Measurements from ENCODE around the gene COA5. TPM values are rescaled to one million over a fixed set of nuclear protein-coding genes. Genes with fewer than 3 reads are reported as not detected.

The COA5 gene
- total RNA-seq, 4 donors from 2014 or later: 18.4 to 32.7 (median 27.2) TPM

- no peak overlapping the region for H3K27ac ChIP-seq
- TF ChIP-seq, protein P1, sequence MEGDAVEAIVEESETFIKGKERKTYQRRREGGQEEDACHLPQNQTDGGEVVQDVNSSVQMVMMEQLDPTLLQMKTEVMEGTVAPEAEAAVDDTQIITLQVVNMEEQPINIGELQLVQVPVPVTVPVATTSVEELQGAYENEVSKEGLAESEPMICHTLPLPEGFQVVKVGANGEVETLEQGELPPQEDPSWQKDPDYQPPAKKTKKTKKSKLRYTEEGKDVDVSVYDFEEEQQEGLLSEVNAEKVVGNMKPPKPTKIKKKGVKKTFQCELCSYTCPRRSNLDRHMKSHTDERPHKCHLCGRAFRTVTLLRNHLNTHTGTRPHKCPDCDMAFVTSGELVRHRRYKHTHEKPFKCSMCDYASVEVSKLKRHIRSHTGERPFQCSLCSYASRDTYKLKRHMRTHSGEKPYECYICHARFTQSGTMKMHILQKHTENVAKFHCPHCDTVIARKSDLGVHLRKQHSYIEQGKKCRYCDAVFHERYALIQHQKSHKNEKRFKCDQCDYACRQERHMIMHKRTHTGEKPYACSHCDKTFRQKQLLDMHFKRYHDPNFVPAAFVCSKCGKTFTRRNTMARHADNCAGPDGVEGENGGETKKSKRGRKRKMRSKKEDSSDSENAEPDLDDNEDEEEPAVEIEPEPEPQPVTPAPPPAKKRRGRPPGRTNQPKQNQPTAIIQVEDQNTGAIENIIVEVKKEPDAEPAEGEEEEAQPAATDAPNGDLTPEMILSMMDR (IDR thresholded peaks at IDR 0.05): no peak
- no peak for TF ChIP-seq POLR2A (IDR thresholded peaks at IDR 0.05)
- H3K9me3 ChIP-seq: no peaks in the 10 kb centered on the region
- DNase-seq: peak in 1 of 3 donors; percentile 7
- H3K4me1 ChIP-seq: no peaks in the 10 kb centered on the region
- no peak overlapping the region for H3K4me3 ChIP-seq
- no peaks in the 10 kb centered on the region for H3K27me3 ChIP-seq
- peaks cover 0 to 47% (median 0%) of the 10 kb centered on the region in 3 donors for H3K36me3 ChIP-seq
Observed at GRCh38 chr2:98583276-98583675, 25.0 kb downstream of the COA5 start.

GRCh38 chr2:98582523-98582922 is 25.8 kb downstream of the COA5 start:
- Histone ChIP-seq H3K9me3 (no peaks in the 10 kb centered on the region), H3K4me3 (no peak overlapping the region), H3K27me3 (no peaks in the 10 kb centered on the region), H3K36me3 (peaks cover 0 to 53% (median 0%) of the 10 kb centered on the region in 3 donors), H3K27ac (no peak overlapping the region), H3K4me1 (no peaks in the 10 kb centered on the region)
- DNase-seq: no peak
- TF ChIP-seq, protein P1 (IDR thresholded peaks at IDR 0.05): no peak
- TF ChIP-seq POLR2A (IDR thresholded peaks at IDR 0.05): no peak

DNA sequence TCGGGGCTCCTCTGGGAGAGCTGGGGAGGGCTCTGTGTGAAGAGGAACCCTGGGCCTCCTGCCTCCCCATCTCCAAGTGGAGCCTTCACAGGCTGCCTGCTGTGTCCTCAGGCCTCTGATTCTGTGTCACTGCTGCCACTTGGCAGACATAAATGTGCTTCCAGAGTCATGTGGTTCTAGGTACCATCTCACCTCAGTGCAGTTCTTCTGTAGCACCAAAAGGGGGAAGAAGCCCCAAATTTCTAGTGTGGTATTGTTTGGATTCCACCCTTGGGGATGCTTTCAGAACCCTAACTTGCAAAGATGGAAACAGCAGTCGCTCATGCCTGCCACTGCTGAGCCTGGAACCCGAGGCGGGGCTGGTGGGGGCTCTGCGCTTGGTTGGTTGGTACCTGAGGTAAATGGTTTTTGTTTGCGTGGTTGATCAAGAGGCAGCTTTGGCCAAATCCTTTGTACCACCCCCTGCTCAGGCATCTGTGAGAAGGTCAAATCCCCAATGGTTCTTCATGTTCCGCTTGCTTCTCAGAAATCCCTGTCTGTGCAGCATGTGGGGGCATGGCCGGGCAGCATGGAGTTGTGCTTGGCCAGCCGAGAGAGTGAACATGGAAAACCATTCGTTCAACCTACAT is 27.5 kb downstream of the COA5 start:
- Histone ChIP-seq H3K27ac (no peak overlapping the region), H3K4me3 (no peak overlapping the region), H3K9me3 (no peaks in the 10 kb centered on the region), H3K36me3 (peaks cover 0 to 66% (median 0%) of the 10 kb centered on the region in 3 donors), H3K27me3 (no peaks in the 10 kb centered on the region), H3K4me1 (no peaks in the 10 kb centered on the region)
- no peak for DNase-seq
- no peak for TF ChIP-seq POLR2A (IDR thresholded peaks at IDR 0.05)
- TF ChIP-seq, protein P1 (IDR thresholded peaks at IDR 0.05): no peak

DNA sequence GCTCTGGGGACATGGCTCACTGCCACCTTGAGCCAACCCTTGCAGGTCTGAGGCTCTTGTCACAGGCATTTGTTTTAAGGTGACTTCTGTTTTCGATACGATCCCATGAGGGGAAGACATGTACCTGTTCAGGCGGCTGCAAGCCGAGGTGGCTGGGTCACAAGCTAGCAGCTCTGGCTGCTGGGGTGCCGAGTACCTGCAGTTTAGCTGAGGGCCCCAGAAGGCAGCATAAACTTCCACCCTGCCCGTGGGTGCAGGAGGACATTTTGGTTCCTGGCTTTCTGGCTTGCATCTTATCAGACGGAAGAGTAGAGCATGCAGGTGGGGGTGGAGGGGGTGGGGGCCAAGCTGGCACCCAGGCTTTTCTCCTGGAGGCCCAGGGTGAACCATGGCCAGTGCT is 28.4 kb downstream of the COA5 start:
- no peak for TF ChIP-seq POLR2A (IDR thresholded peaks at IDR 0.05)
- TF ChIP-seq, protein P1 (IDR thresholded peaks at IDR 0.05): no peak

GRCh38 chr2:98578231-98578630 is 30.1 kb downstream of the COA5 start:
- Histone ChIP-seq H3K9me3 (no peaks in the 10 kb centered on the region), H3K36me3 (peaks cover 0 to 75% (median 0%) of the 10 kb centered on the region in 3 donors)

More for the DNA sequence above, 28.4 kb downstream of the COA5 start:
- Histone ChIP-seq H3K27ac (no peak overlapping the region), H3K27me3 (no peaks in the 10 kb centered on the region), H3K9me3 (no peaks in the 10 kb centered on the region), H3K4me3 (no peak overlapping the region), H3K36me3 (peaks cover 0 to 69% (median 0%) of the 10 kb centered on the region in 3 donors), H3K4me1 (no peaks in the 10 kb centered on the region)
- DNase-seq: no peak

More at GRCh38 chr2:98578231-98578630, 30.1 kb downstream of the COA5 start:
- H3K27me3 ChIP-seq: no peaks in the 10 kb centered on the region
- no peak for TF ChIP-seq POLR2A (IDR thresholded peaks at IDR 0.05)
- TF ChIP-seq, protein P1 (IDR thresholded peaks at IDR 0.05): no peak
- H3K27ac ChIP-seq: no peak overlapping the region
- DNase-seq: no peak
- H3K4me3 ChIP-seq: no peak overlapping the region
- no peaks in the 10 kb centered on the region for H3K4me1 ChIP-seq
